GM18499 (cell line): ENCODE data around the gene KAT2A.
A peak's percentile ranks its signal among the peaks of the same experiment; 100 is the strongest.

Experiments
- ATAC-seq: cut with Tn5 transposase; IDR thresholded peaks from one replicate; pipeline ENCODE4 v1.9.1; 2021; ENCODE audit warnings: moderate number of reproducible peaks; ENCODE audit not compliant: insufficient read depth, unreplicated experiment

Gene KAT2A

GRCh38 chr17:42116705-42117396 lies 4.3 kb downstream of the KAT2A start:
- ATAC-seq, result no peak

- no peak for ATAC-seq
Measured at GRCh38 chr17:42114118-42114517, 7.0 kb downstream of the KAT2A start.

- no peak for ATAC-seq
Measured at GRCh38 chr17:42113293-42114069, 7.7 kb downstream of the KAT2A start.

GRCh38 chr17:42112552-42113176 lies 8.5 kb downstream of the KAT2A start, which contains the start of gene DHX58:
TSS of gene DHX58 (minus strand) at chr17:42112714. CDS start at chr17:42111892, 822 bp downstream.
- peak; percentile 45 for ATAC-seq

- peak; percentile 3 for ATAC-seq
Measured at GRCh38 chr17:42111871-42112551, 9.2 kb downstream of the KAT2A start.

GRCh38 chr17:42111265-42111636 lies 9.9 kb downstream of the KAT2A start:
- no peak for ATAC-seq

GRCh38 chr17:42110301-42111264 lies 10.6 kb downstream of the KAT2A start:
- ATAC-seq, result no peak

- ATAC-seq, result no peak
Measured at GRCh38 chr17:42109086-42109485, 12.1 kb downstream of the KAT2A start.

- ATAC-seq, result no peak
Measured at GRCh38 chr17:42107597-42108576, 13.3 kb downstream of the KAT2A start.

GRCh38 chr17:42107124-42107523 lies 14.0 kb downstream of the KAT2A start:
- no peak for ATAC-seq

GRCh38 chr17:42106009-42106408 lies 15.2 kb downstream of the KAT2A start:
- ATAC-seq, result no peak

GRCh38 chr17:42104264-42104663 lies 16.9 kb downstream of the KAT2A start:
- ATAC-seq, result no peak

- no peak for ATAC-seq
Measured at GRCh38 chr17:42103221-42103954, 17.8 kb downstream of the KAT2A start.

GRCh38 chr17:42101513-42102292 lies 19.5 kb downstream of the KAT2A start:
- ATAC-seq, result no peak

GRCh38 chr17:42098730-42099399 lies 22.3 kb downstream of the KAT2A start:
- ATAC-seq, result no peak
